ENCODE measurements around the gene PPP1R13B. TPM values are rescaled to one million over a fixed set of nuclear protein-coding genes. Genes with fewer than 3 reads are reported as not detected.

Gene PPP1R13B
- total RNA-seq, 1 experiment from 2014 or later = 10.3 TPM

DNA sequence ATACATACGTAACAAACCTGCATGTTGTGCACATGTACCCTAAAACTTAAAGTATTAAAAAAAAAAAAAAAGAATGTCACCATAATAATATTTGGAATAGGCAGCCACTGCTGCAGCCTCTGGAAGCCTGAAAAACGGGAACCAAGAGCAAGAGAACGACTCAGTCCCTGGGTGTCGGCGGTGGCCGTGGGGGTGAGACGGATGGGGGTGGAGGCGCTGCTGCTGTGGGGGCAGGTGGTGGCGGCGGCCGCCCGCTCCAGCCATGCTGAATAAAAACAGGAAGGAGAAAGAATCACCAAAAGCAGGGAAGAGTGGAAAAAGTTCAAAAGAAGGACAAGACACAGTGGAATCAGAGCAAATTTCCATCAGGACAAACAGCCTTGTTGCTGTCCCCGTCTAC, 84.8 kb downstream of the PPP1R13B start:
- Mint-ChIP-seq H3K4me1 (peaks cover 9% of the 10 kb centered on the region; the same call in 1 of the 2 replicates), H3K9me3 (no peaks in the 10 kb centered on the region), H3K27me3 (ENCODE audit: low read depth) (no peaks in the 10 kb centered on the region; the same call in 1 of the 2 replicates), H3K4me3 (no peak overlapping the region), H3K27ac (no peak overlapping the region), H3K36me3 (no peaks in the 10 kb centered on the region)
- ATAC-seq (no peak), DNase-seq (ENCODE audit: low spot score) (no peak)
- ChIA-PET CTCF (no interaction called here), POLR2A (no interaction called here)
- TF ChIP-seq FOXK1 (CRISPR knock-in tag; IDR thresholded peaks at IDR 0.05) = no peak
- no peak for TF ChIP-seq JUN (CRISPR knock-in tag; IDR thresholded peaks at IDR 0.05)
- TF ChIP-seq ZNF423 (CRISPR knock-in tag; IDR thresholded peaks at IDR 0.05) = no peak

DNA sequence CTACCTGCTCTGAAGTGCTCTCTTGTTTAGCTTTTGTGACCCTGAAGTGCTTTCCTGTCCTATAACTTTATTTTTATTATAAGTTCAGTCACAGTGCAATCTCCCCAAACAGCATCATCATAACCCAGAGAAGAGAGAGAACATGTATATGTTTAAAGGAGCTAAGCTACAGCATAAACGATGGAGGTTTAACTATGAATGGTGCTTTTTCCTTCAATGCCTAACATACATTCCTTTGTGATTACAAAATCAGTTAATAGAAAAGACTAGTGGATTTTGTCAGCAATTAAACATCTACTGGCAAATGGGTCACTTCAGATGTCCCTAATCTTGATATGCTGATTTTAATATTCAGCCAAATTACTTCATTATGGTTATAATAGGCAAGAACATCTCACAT, 85.3 kb downstream of the PPP1R13B start:
- no peaks in the 10 kb centered on the region for H3K9me3 Mint-ChIP-seq
- peaks cover 9% of the 10 kb centered on the region; the same call in 1 of the 2 replicates for H3K4me1 Mint-ChIP-seq
- H3K4me3 Mint-ChIP-seq = no peak overlapping the region
- no peak for ATAC-seq
- TF ChIP-seq, protein P1, sequence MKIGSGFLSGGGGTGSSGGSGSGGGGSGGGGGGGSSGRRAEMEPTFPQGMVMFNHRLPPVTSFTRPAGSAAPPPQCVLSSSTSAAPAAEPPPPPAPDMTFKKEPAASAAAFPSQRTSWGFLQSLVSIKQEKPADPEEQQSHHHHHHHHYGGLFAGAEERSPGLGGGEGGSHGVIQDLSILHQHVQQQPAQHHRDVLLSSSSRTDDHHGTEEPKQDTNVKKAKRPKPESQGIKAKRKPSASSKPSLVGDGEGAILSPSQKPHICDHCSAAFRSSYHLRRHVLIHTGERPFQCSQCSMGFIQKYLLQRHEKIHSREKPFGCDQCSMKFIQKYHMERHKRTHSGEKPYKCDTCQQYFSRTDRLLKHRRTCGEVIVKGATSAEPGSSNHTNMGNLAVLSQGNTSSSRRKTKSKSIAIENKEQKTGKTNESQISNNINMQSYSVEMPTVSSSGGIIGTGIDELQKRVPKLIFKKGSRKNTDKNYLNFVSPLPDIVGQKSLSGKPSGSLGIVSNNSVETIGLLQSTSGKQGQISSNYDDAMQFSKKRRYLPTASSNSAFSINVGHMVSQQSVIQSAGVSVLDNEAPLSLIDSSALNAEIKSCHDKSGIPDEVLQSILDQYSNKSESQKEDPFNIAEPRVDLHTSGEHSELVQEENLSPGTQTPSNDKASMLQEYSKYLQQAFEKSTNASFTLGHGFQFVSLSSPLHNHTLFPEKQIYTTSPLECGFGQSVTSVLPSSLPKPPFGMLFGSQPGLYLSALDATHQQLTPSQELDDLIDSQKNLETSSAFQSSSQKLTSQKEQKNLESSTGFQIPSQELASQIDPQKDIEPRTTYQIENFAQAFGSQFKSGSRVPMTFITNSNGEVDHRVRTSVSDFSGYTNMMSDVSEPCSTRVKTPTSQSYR (CRISPR knock-in tag; IDR thresholded peaks at IDR 0.05) = no peak
- TF ChIP-seq, protein P2, sequence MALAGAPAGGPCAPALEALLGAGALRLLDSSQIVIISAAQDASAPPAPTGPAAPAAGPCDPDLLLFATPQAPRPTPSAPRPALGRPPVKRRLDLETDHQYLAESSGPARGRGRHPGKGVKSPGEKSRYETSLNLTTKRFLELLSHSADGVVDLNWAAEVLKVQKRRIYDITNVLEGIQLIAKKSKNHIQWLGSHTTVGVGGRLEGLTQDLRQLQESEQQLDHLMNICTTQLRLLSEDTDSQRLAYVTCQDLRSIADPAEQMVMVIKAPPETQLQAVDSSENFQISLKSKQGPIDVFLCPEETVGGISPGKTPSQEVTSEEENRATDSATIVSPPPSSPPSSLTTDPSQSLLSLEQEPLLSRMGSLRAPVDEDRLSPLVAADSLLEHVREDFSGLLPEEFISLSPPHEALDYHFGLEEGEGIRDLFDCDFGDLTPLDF (CRISPR knock-in tag; IDR thresholded peaks at IDR 0.05) = no peak
- TF ChIP-seq ZNF232 (CRISPR knock-in tag; IDR thresholded peaks at IDR 0.05) (no peak), CREB1 (CRISPR knock-in tag; IDR thresholded peaks at IDR 0.05) (no peak)
- TF ChIP-seq, protein P3, sequence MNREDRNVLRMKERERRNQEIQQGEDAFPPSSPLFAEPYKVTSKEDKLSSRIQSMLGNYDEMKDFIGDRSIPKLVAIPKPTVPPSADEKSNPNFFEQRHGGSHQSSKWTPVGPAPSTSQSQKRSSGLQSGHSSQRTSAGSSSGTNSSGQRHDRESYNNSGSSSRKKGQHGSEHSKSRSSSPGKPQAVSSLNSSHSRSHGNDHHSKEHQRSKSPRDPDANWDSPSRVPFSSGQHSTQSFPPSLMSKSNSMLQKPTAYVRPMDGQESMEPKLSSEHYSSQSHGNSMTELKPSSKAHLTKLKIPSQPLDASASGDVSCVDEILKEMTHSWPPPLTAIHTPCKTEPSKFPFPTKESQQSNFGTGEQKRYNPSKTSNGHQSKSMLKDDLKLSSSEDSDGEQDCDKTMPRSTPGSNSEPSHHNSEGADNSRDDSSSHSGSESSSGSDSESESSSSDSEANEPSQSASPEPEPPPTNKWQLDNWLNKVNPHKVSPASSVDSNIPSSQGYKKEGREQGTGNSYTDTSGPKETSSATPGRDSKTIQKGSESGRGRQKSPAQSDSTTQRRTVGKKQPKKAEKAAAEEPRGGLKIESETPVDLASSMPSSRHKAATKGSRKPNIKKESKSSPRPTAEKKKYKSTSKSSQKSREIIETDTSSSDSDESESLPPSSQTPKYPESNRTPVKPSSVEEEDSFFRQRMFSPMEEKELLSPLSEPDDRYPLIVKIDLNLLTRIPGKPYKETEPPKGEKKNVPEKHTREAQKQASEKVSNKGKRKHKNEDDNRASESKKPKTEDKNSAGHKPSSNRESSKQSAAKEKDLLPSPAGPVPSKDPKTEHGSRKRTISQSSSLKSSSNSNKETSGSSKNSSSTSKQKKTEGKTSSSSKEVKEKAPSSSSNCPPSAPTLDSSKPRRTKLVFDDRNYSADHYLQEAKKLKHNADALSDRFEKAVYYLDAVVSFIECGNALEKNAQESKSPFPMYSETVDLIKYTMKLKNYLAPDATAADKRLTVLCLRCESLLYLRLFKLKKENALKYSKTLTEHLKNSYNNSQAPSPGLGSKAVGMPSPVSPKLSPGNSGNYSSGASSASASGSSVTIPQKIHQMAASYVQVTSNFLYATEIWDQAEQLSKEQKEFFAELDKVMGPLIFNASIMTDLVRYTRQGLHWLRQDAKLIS (CRISPR knock-in tag; IDR thresholded peaks at IDR 0.05; ENCODE audit: borderline replicate concordance) = no peak
- CTCF ChIA-PET = no interaction called here
- POLR2A ChIA-PET = no interaction called here
- no peak overlapping the region for H3K27ac Mint-ChIP-seq
- no peaks in the 10 kb centered on the region; the same call in 1 of the 2 replicates for H3K27me3 Mint-ChIP-seq (ENCODE audit: low read depth)
- DNase-seq (ENCODE audit: low spot score) = no peak
- H3K36me3 Mint-ChIP-seq = no peaks in the 10 kb centered on the region

DNA sequence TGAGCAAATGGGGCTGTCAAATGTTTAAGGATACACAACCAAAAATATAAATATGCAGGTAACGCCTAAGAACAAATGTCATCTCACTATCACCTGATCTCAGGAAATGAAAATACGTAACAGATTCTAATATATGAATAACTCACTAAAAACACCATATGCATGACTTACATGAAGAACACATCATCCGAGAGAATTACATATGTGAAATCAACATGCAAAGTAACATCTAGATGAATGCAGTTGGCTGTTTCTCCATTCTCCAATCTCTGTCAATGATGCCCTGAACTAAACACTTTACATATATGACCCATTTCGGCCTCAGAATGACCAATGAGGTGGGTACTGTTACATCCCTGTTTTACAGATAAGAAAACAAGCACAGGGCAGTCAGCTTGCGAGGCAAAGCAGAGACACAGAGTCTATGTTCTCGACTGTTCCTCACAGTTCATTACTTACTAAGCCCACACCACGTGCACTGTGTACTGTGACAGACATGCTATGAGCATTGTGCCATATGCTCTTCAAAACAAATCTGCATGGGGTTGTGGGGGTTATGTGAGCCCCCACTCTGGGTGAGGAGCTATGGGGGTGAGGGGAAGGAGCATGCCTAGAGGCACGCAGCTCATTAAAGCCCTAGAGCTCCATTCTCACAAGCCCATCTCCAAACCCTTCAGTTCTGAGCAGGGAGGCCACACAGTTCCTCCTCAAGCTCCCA, 89.2 kb downstream of the PPP1R13B start:
- POLR2A ChIA-PET = no interaction called here
- TF ChIP-seq HMGA2 (CRISPR knock-in tag; IDR thresholded peaks at IDR 0.05) (no peak), ZNF423 (CRISPR knock-in tag; IDR thresholded peaks at IDR 0.05) (no peak), IRF2 (CRISPR knock-in tag; IDR thresholded peaks at IDR 0.05; ENCODE audit: borderline replicate concordance, low read depth) (no peak), TP53 (CRISPR knock-in tag; IDR thresholded peaks at IDR 0.05) (no peak), ATF1 (CRISPR knock-in tag; IDR thresholded peaks at IDR 0.05) (no peak), NR2C2 (CRISPR knock-in tag; IDR thresholded peaks at IDR 0.05) (no peak), MXD4 (CRISPR knock-in tag; IDR thresholded peaks at IDR 0.05; ENCODE audit: borderline replicate concordance) (no peak), FOXJ3 (CRISPR knock-in tag; IDR thresholded peaks at IDR 0.05; ENCODE audit: borderline replicate concordance) (no peak)
- TF ChIP-seq, protein P4, sequence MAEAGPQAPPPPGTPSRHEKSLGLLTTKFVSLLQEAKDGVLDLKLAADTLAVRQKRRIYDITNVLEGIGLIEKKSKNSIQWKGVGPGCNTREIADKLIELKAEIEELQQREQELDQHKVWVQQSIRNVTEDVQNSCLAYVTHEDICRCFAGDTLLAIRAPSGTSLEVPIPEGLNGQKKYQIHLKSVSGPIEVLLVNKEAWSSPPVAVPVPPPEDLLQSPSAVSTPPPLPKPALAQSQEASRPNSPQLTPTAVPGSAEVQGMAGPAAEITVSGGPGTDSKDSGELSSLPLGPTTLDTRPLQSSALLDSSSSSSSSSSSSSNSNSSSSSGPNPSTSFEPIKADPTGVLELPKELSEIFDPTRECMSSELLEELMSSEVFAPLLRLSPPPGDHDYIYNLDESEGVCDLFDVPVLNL (CRISPR knock-in tag; IDR thresholded peaks at IDR 0.05; ENCODE audit: borderline replicate concordance, low read depth) = no peak
- no peak for DNase-seq (ENCODE audit: low spot score)
- Mint-ChIP-seq H3K27ac (no peak overlapping the region), H3K27me3 (ENCODE audit: low read depth) (no peaks in the 10 kb centered on the region; the same call in 1 of the 2 replicates), H3K4me3 (no peak overlapping the region), H3K4me1 (peaks cover 10% of the 10 kb centered on the region), H3K36me3 (no peaks in the 10 kb centered on the region), H3K9me3 (no peaks in the 10 kb centered on the region)
- CTCF ChIA-PET = interaction anchor here (0.9 to 1.1 kb wide), 2 partner anchors 143 to 209 kb away, joined by 3 to 5 read pairs; no protein-coding TSS in a partner anchor
- no peak for ATAC-seq

Data from WTC11 (cell line).